HG02852 (cell line): ENCODE measurements around the gene SALL4.
"Not testable (repeated sequence)": the region's sequence is repeated elsewhere in the genome, so short reads cannot be mapped to it uniquely, and the experiment has no call there.

Experiments
- ATAC-seq: cut with Tn5 transposase; IDR thresholded peaks from one replicate; pipeline ENCODE4 v1.9.1; 2021; ENCODE audit warnings: mild to moderate bottlenecking, moderate library complexity; ENCODE audit not compliant: unreplicated experiment

Gene SALL4

GRCh38 chr20:51739722-51740249 is 62.5 kb downstream of the SALL4 start:
- ATAC-seq: no peak

GRCh38 chr20:51738877-51739447 is 63.4 kb downstream of the SALL4 start:
- ATAC-seq: no peak

GRCh38 chr20:51738261-51738660 is 64.1 kb downstream of the SALL4 start:
- not testable (repeated sequence) for ATAC-seq

GRCh38 chr20:51736947-51737346 is 65.4 kb downstream of the SALL4 start:
- ATAC-seq: no peak

- ATAC-seq: no peak
Observed at GRCh38 chr20:51735728-51736600, 66.4 kb downstream of the SALL4 start.

GRCh38 chr20:51734876-51735720 is 67.2 kb downstream of the SALL4 start:
- no peak for ATAC-seq

GRCh38 chr20:51733070-51733469 is 69.3 kb downstream of the SALL4 start:
- no peak for ATAC-seq
